Muscle of leg (tissue), 11 donors: ENCODE data around the gene PLXNB2. TPM values are rescaled to one million over a fixed set of nuclear protein-coding genes. Genes with fewer than 3 reads are reported as not detected.

ENCODE experiments used
- DNase-seq: peaks from one replicate; pipeline ENCODE4 v3.0.0; 2013
- H3K27ac ChIP-seq: one replicate; pipeline ENCODE4 v1.5.1; 2013; ENCODE audit warnings: mild to moderate bottlenecking, low read length, control low read depth
- H3K27me3 ChIP-seq: one replicate; pipeline ENCODE4 v1.6.1; 2013; ENCODE audit warnings: low read length; ENCODE audit not compliant: control insufficient read depth, insufficient read depth
- H3K36me3 ChIP-seq: one replicate; pipeline ENCODE4 v1.6.1; 2013; ENCODE audit warnings: low read length; ENCODE audit not compliant: control insufficient read depth, insufficient read depth
- H3K4me1 ChIP-seq: one replicate; pipeline ENCODE4 v1.6.1; 2013; ENCODE audit warnings: low read length; ENCODE audit not compliant: control insufficient read depth, insufficient read depth
- H3K4me3 ChIP-seq: one replicate; pipeline ENCODE4 v1.5.1; 2013; ENCODE audit warnings: low read length, control low read depth
- H3K9me3 ChIP-seq: replicated peaks from 2 replicates; pipeline ENCODE4 v1.6.1; 2013; ENCODE audit warnings: low read depth, low read length; ENCODE audit not compliant: control insufficient read depth
- WGBS: methylation state at CpG from one replicate; pipeline ENCODE4 v1.1.5; 2013; ENCODE audit warnings: missing lambda C conversion rate; ENCODE audit not compliant: insufficient coverage; 5-methylcytosine and 5-hydroxymethylcytosine counted together
- polyA plus RNA-seq, 8 donors: library from polyadenylated mRNA; unstranded; fragments of 120-200 nt; gene quantifications; one replicate each; pipeline versions ENCODE4 v1.2.1 to v1.2.3, GENCODE V29; 2013; ENCODE audit warnings: inconsistent platforms in 1 of 8, low replicate concordance in 1 of 8; ENCODE audit not compliant: insufficient read length in 8 of 8, insufficient read depth in 1 of 8
- total RNA-seq: library from RNA; stranded (reverse); fragments of 120-200 nt; gene quantifications from one replicate; pipeline ENCODE4 v1.2.4, GENCODE V29; 2013

PLXNB2 gene
- total and polyA plus RNA-seq, 9 donors: 36.9 to 110 (median 93.3) TPM

GRCh38 chr22:50272044-50272802, 35.2 kb downstream of the PLXNB2 start:
- Histone ChIP-seq H3K9me3 (no peaks in the 10 kb centered on the region), H3K4me1 (peaks cover 44% of the 10 kb centered on the region), H3K27ac (no peak overlapping the region), H3K27me3 (peaks cover 47% of the 10 kb centered on the region), H3K4me3 (no peak overlapping the region), H3K36me3 (peaks cover 23% of the 10 kb centered on the region)
- 25% methylated on average over 20 of the region's 26 CpGs for WGBS
- no peak for DNase-seq

- peak overlapping the region; percentile 8 for H3K4me3 ChIP-seq
- no peak overlapping the region for H3K27ac ChIP-seq
- no peak for DNase-seq
- peaks cover 53% of the 10 kb centered on the region for H3K27me3 ChIP-seq
- peaks cover 49% of the 10 kb centered on the region for H3K4me1 ChIP-seq
- WGBS: 1% methylated on average over 39 of the region's 45 CpGs
- H3K9me3 ChIP-seq: no peaks in the 10 kb centered on the region
- H3K36me3 ChIP-seq: peaks cover 19% of the 10 kb centered on the region
Observed at GRCh38 chr22:50271519-50271970, 35.9 kb downstream of the PLXNB2 start.

- H3K36me3 ChIP-seq: peaks cover 14% of the 10 kb centered on the region
- peak overlapping the region; percentile 43 for H3K4me3 ChIP-seq
- DNase-seq: peak; percentile 75
- H3K27ac ChIP-seq: peak overlapping the region; percentile 51
- H3K9me3 ChIP-seq: no peaks in the 10 kb centered on the region
- 2% methylated on average over 49 of the region's 53 CpGs for WGBS
- peaks cover 57% of the 10 kb centered on the region for H3K27me3 ChIP-seq
- peaks cover 49% of the 10 kb centered on the region for H3K4me1 ChIP-seq
Observed at GRCh38 chr22:50270666-50271394, 36.6 kb downstream of the PLXNB2 start.

DNA sequence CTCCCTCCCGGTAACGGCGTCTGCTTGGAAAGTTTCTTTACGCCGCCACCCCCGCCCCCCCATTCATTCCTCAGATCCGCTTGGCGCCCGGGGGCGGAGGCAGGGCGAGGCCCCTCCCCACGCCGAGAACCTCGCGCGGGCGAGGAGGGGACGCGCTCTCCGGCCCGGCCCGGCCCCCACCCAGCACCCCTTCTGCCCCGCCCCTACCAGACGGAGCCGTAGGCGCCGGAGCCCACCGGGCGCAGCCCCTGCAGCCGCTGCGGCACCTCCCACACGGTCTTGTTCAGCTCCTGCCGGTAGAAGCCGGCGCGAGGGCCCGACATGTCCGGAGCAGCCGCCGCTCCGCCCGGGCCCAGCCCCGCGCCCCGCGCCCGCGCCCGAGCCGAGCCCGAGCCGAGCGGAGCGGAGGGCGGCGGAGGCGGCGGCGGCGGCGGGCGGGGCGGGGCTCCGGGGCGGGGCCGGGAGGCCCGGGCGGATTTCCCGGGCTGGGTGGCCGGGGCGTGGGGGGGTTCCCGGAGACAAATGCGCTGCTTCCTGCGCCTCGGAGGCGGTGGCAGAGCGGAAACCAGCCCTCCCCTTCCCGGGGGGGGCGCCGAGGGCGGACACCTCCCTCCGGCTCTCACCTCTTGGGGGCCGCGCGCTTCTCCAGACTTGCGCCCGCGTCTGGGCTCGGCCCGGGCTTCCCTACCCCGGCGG, 37.3 kb downstream of the PLXNB2 start, which contains the start of gene MAPK11:
MAPK11 (minus strand) TSS at position 411 of the 696 bp plus-strand sequence; CDS start at position 323, 88 bp downstream.
- no peaks in the 10 kb centered on the region for H3K9me3 ChIP-seq
- DNase-seq: peak; percentile 58
- peaks cover 59% of the 10 kb centered on the region for H3K27me3 ChIP-seq
- peaks cover 7% of the 10 kb centered on the region for H3K36me3 ChIP-seq
- peaks cover 48% of the 10 kb centered on the region for H3K4me1 ChIP-seq
- H3K4me3 ChIP-seq: peak within 1 kb of the TSS; percentile 43
- under 1% methylated on average over 72 of the region's 92 CpGs for WGBS
- peak within 1 kb of the TSS; percentile 55 for H3K27ac ChIP-seq

DNA sequence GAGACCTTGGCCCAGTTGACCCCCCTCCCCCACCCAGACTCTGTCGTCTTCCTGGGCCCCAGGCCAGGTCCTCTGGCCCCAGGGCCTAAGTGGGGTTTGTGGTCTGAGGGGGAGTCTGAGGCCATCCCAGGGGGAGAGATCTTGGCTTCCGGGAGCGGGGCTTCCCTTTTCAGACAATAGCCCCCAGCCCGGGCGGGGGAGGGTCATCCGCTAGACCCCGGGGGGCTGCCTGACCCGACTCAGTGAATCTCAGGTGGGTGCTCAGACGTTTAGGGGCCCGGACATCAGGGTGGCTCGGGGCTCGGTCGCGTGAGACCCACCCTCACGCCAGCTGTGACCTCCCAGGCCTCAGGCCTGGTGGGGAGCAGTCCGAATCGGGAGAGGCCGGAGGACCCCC, 37.9 kb downstream of the PLXNB2 start:
- peaks cover 4% of the 10 kb centered on the region for H3K36me3 ChIP-seq
- H3K9me3 ChIP-seq: no peaks in the 10 kb centered on the region
- peak overlapping the region; percentile 55 for H3K27ac ChIP-seq
- H3K27me3 ChIP-seq: peaks cover 59% of the 10 kb centered on the region
- peak overlapping the region; percentile 27 for H3K4me3 ChIP-seq
- peaks cover 46% of the 10 kb centered on the region for H3K4me1 ChIP-seq
- DNase-seq: no peak
- 0% methylated on average over 8 of the region's 18 CpGs for WGBS

DNA sequence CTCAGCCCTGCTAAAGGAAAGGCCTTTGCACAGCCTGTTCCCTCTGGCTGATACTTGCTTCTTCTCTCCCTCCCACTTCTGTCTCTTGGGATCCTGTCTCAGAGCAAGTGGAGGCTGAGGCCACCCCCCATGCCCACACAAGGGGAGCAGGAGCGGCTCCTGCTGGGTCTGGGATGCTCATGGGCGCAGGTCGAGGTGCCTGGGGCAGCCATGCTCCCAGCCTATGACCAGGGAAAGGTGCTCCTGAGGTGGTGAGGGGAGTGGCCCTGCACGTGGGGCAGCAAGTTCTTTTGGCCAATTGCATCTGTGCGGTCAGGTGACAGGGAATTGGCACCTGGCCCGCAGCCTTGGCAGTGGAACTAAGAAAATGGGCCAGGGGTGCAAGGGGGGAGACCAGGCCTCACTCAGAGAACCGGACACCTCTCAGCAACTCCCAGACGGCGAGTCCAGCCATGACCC, 38.8 kb downstream of the PLXNB2 start:
- no peak overlapping the region for H3K4me3 ChIP-seq
- no peak overlapping the region for H3K27ac ChIP-seq
- WGBS: 52% methylated on average over 6 of the region's 9 CpGs
- no peak for DNase-seq
- H3K4me1 ChIP-seq: peaks cover 43% of the 10 kb centered on the region
- peaks cover 59% of the 10 kb centered on the region for H3K27me3 ChIP-seq
- H3K36me3 ChIP-seq: no peaks in the 10 kb centered on the region
- no peaks in the 10 kb centered on the region for H3K9me3 ChIP-seq

DNA sequence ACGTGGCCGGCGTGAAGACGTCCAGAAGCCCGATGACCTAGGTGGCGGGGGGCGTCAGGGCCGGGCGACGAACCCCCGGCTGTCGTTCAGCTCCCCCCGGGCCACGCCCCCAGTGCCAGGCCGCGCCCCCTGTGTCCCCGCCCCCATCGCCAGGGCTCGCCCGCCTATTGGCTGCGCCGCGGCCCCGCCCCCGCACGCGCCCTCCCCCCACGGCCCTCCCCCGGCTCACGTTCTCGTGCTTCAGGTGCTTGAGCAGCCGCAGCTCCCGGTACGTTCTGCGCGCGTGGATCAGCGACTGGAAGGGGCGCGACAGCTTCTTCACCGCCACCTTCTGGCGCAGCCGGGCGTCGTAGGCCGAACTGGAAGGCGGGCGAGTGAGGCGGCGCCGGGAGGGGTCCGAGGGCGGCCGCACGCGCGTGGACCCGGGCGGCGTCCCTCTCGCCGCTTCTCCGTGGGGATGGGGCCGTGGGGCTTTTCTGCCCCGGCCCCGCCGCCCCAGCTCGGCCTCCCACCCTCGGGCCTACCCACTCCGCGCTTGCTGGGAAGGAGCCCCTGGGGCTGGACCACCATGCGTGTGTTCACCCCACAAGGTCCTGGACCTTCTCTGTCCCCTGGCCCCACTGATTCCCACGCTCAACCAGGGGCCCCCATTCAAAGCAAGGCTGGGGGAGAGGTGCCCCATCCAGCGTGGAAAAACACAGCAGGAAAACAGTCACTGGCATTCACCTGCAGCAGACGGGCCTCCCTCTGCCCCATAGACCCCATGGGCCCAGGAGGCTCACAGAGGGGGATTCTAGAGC, 39.7 kb downstream of the PLXNB2 start:
- 6% methylated on average over 63 of the region's 75 CpGs for WGBS
- peaks cover 49% of the 10 kb centered on the region for H3K4me1 ChIP-seq
- H3K27me3 ChIP-seq: peaks cover 59% of the 10 kb centered on the region
- no peak overlapping the region for H3K27ac ChIP-seq
- DNase-seq: peak; percentile 66
- no peaks in the 10 kb centered on the region for H3K36me3 ChIP-seq
- no peak overlapping the region for H3K4me3 ChIP-seq
- H3K9me3 ChIP-seq: no peaks in the 10 kb centered on the region

- 63% methylated on average over 28 of the region's 37 CpGs for WGBS
- DNase-seq: no peak
- no peaks in the 10 kb centered on the region for H3K9me3 ChIP-seq
- H3K36me3 ChIP-seq: no peaks in the 10 kb centered on the region
- peaks cover 59% of the 10 kb centered on the region for H3K27me3 ChIP-seq
- no peak overlapping the region for H3K27ac ChIP-seq
- no peak overlapping the region for H3K4me3 ChIP-seq
- H3K4me1 ChIP-seq: peaks cover 55% of the 10 kb centered on the region
Observed at GRCh38 chr22:50266994-50267393, 40.5 kb downstream of the PLXNB2 start.

- no peak for DNase-seq
- Histone ChIP-seq H3K27me3 (peaks cover 43% of the 10 kb centered on the region), H3K9me3 (no peaks in the 10 kb centered on the region), H3K4me3 (no peak overlapping the region), H3K36me3 (no peaks in the 10 kb centered on the region), H3K4me1 (peaks cover 51% of the 10 kb centered on the region), H3K27ac (no peak overlapping the region)
- 81% methylated on average over 13 of the region's 15 CpGs for WGBS
Observed at GRCh38 chr22:50264946-50265669, 42.3 kb downstream of the PLXNB2 start.
